MM.1S (cell line): Measurements from ENCODE around the gene PPP1R12C.

Source experiments
- DNase-seq: peaks from one replicate; pipeline ENCODE4 v3.0.0-alpha.2; 2015
- H2AFZ ChIP-seq: fragments of 300-600 bp; sonication (generic); 2 replicates; pipeline ENCODE4 v1.6.0; 2016; ENCODE audit warnings: antibody characterized with exemption, low read length
- H3F3A ChIP-seq: fragments of 300-600 bp; sonication (generic); 2 replicates; pipeline ENCODE4 v1.6.1; 2016; ENCODE audit warnings: mild to moderate bottlenecking, antibody characterized with exemption, low read length, moderate library complexity, mixed read lengths; ENCODE audit not compliant: insufficient read depth
- H3K27ac ChIP-seq: fragments of 300-600 bp; sonication (generic); 2 replicates; pipeline ENCODE4 v1.5.1; 2016; ENCODE audit warnings: mild to moderate bottlenecking, low read length
- H3K27me3 ChIP-seq: fragments of 300-600 bp; sonication (generic); replicated peaks from 2 replicates; pipeline ENCODE4 v1.6.0; 2016; ENCODE audit warnings: low read length; ENCODE audit not compliant: insufficient read depth
- H3K36me3 ChIP-seq: fragments of 300-600 bp; sonication (generic); replicated peaks from 2 replicates; pipeline ENCODE4 v1.6.1; 2016; ENCODE audit warnings: mild to moderate bottlenecking, low read length, mixed read lengths; ENCODE audit not compliant: insufficient read depth
- H3K4me1 ChIP-seq: fragments of 300-600 bp; sonication (generic); 2 replicates; pipeline ENCODE4 v1.6.1; 2016; ENCODE audit warnings: low read length, mixed read lengths
- H3K4me2 ChIP-seq: fragments of 300-600 bp; sonication (generic); 2 replicates; pipeline ENCODE4 v1.6.0; 2016; ENCODE audit warnings: low read depth, low read length
- H3K4me3 ChIP-seq: fragments of 300-600 bp; sonication (generic); 2 replicates; pipeline ENCODE4 v1.5.1; 2016; ENCODE audit warnings: low read length, mixed read lengths
- H3K79me2 ChIP-seq: fragments of 300-600 bp; sonication (generic); 2 replicates; pipeline ENCODE4 v1.6.1; 2016; ENCODE audit warnings: mixed run types, low read length, mixed read lengths
- H3K9ac ChIP-seq: fragments of 300-600 bp; sonication (generic); 2 replicates; pipeline ENCODE4 v1.6.1; 2016; ENCODE audit warnings: low read length, mixed read lengths
- H3K9me2 ChIP-seq: fragments of 300-600 bp; sonication (generic); replicated peaks from 2 replicates; pipeline ENCODE4 v1.6.1; 2016; ENCODE audit warnings: mild to moderate bottlenecking, low read length, mixed read lengths; ENCODE audit not compliant: insufficient read depth
- H3K9me3 ChIP-seq: fragments of 300-600 bp; sonication (generic); replicated peaks from 2 replicates; pipeline ENCODE4 v1.6.1; 2016; ENCODE audit warnings: mild to moderate bottlenecking, low read length, mixed read lengths; ENCODE audit not compliant: insufficient read depth
- H4K20me1 ChIP-seq: fragments of 300-600 bp; sonication (generic); 2 replicates; pipeline ENCODE4 v1.6.1; 2016; ENCODE audit warnings: mild to moderate bottlenecking, low read length, moderate library complexity, mixed read lengths; ENCODE audit not compliant: insufficient read depth
- CTCF ChIP-seq: fragments of 300-600 bp; sonication (generic); IDR thresholded peaks from 2 replicates; pipeline ENCODE4 v1.5.1; 2016; ENCODE audit warnings: antibody characterized with exemption, low read length, mixed read lengths
- EZH2 ChIP-seq: fragments of 300-600 bp; sonication (generic); optimal IDR thresholded peaks from 2 replicates; pipeline ENCODE3; 2017; ENCODE audit warnings: low read depth, mild to moderate bottlenecking, antibody characterized with exemption, low read length, mixed read lengths
- EZH2phosphoT487 ChIP-seq: fragments of 300-600 bp; sonication (generic); IDR thresholded peaks from 2 replicates; pipeline ENCODE4 v1.6.1; 2018; ENCODE audit warnings: antibody characterized with exemption, low read length

PPP1R12C gene

GRCh38 chr19:55133639-55134444 lies 16.4 kb upstream of the PPP1R12C start:
- H3K4me3 ChIP-seq, result no peak overlapping the region
- H3K36me3 ChIP-seq, result no peaks in the 10 kb centered on the region
- no peaks in the 10 kb centered on the region for H3K79me2 ChIP-seq
- no peaks in the 10 kb centered on the region for H3K9me2 ChIP-seq
- peaks cover 89% of the 10 kb centered on the region for H3K27me3 ChIP-seq
- 0 out of 2 replicates have a peak, but pooled peaks cover 3% of the 10 kb centered on the region for H3K4me1 ChIP-seq
- H3K9ac ChIP-seq, result no peak overlapping the region
- TF ChIP-seq EZH2, result no peak
- no peak for TF ChIP-seq CTCF
- TF ChIP-seq EZH2phosphoT487, result no peak
- no peak overlapping the region for H3K27ac ChIP-seq
- H2AFZ ChIP-seq, result no peak overlapping the region
- no peak for DNase-seq
- peaks cover 5% of the 10 kb centered on the region; the same call in 1 of the 2 replicates for H3F3A ChIP-seq
- H4K20me1 ChIP-seq, result no peaks in the 10 kb centered on the region
- peak overlapping the region; percentile 12; the same call in 1 of the 2 replicates for H3K4me2 ChIP-seq
- H3K9me3 ChIP-seq, result no peaks in the 10 kb centered on the region

GRCh38 chr19:55132453-55133129 lies 15.2 kb upstream of the PPP1R12C start:
- no peak for TF ChIP-seq EZH2
- TF ChIP-seq CTCF, result peak; percentile 32
- no peak overlapping the region for H2AFZ ChIP-seq

GRCh38 chr19:55131421-55131820 lies 14.0 kb upstream of the PPP1R12C start:
- peaks cover 5% of the 10 kb centered on the region; the same call in 1 of the 2 replicates for H3F3A ChIP-seq
- H3K4me2 ChIP-seq, result no peak overlapping the region
- H3K4me3 ChIP-seq, result no peak overlapping the region
- H4K20me1 ChIP-seq, result no peaks in the 10 kb centered on the region
- no peak overlapping the region for H3K27ac ChIP-seq
- no peaks in the 10 kb centered on the region for H3K9me2 ChIP-seq
- H3K9me3 ChIP-seq, result no peaks in the 10 kb centered on the region
- no peaks in the 10 kb centered on the region for H3K36me3 ChIP-seq
- DNase-seq, result no peak
- peaks cover 84% of the 10 kb centered on the region for H3K27me3 ChIP-seq
- TF ChIP-seq EZH2phosphoT487 (no peak), EZH2 (no peak), CTCF (no peak)
- H3K4me1 ChIP-seq, result 0 out of 2 replicates have a peak, but pooled peaks cover 3% of the 10 kb centered on the region
- H3K9ac ChIP-seq, result no peak overlapping the region
- H3K79me2 ChIP-seq, result no peaks in the 10 kb centered on the region
- no peak overlapping the region for H2AFZ ChIP-seq

More at GRCh38 chr19:55132453-55133129, 15.2 kb upstream of the PPP1R12C start:
- H4K20me1 ChIP-seq, result no peaks in the 10 kb centered on the region
- no peaks in the 10 kb centered on the region for H3K9me3 ChIP-seq
- peaks cover 5% of the 10 kb centered on the region; the same call in 1 of the 2 replicates for H3F3A ChIP-seq
- DNase-seq, result no peak
- H3K9ac ChIP-seq, result no peak overlapping the region
- H3K36me3 ChIP-seq, result no peaks in the 10 kb centered on the region
- 0 out of 2 replicates have a peak, but pooled peaks cover 3% of the 10 kb centered on the region for H3K4me1 ChIP-seq
- H3K27ac ChIP-seq, result no peak overlapping the region
- no peak overlapping the region for H3K4me3 ChIP-seq
- no peak overlapping the region for H3K4me2 ChIP-seq
- peaks cover 87% of the 10 kb centered on the region for H3K27me3 ChIP-seq
- no peaks in the 10 kb centered on the region for H3K79me2 ChIP-seq
- H3K9me2 ChIP-seq, result no peaks in the 10 kb centered on the region
